HG03469 (cell line): ENCODE data around the gene TMOD3.
A peak's percentile ranks its signal among the peaks of the same experiment; 100 is the strongest.
"Not testable (repeated sequence)": the region's sequence is repeated elsewhere in the genome, so short reads cannot be mapped to it uniquely, and the experiment has no call there.

Source experiments
- ATAC-seq: cut with Tn5 transposase; IDR thresholded peaks from one replicate; pipeline ENCODE4 v1.9.1; 2021; ENCODE audit warnings: mild to moderate bottlenecking, moderate library complexity, moderate number of reproducible peaks; ENCODE audit not compliant: unreplicated experiment

TMOD3 gene

DNA sequence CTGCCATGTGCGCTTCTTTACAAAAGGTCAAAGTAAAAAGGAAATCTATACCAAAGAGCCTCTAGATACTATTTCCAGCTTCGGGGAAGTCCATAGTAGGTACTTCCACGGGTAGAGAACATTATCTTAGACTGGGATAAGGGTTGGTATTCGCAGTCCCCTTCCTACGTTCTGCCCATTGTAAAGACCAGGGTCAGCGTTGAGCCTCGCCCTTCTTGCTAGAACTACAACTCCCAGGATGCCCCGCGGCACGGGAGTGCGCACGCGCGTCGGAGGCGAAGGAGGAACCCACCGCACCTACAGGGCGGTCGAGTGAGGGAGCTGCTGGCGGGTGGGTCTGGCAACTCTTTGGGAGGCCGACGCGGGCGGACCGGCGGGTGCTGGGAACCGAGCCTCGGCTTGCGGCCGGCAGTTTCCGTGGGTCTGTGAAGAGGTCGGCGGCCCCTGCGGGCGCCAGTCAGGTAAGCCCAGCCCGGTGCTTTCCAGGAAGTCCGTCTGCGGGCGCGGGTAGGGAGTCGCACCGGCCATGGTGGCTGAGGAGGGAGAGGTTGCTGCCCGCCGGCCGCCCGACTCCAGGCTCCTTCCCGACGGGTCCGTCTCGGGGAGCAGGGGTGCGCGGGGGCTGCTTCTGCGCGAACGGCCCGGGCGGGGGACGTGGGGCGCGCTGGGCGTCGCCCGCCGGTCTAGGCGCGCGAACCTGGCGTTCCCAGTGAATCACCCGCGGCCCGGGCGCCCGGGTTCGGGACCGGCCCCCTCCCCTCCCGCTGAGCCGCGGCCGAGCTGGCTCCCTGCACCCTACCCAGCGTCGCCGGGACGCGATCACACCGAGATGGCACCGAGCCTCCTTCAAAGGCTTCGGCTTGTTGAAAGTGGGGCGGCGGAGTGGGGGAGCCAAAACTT lies at the start of gene TMOD3:
Gene TMOD3 (plus strand): TSS at position 278 of the 900 bp plus-strand sequence. CDS start 33,232 bp downstream, outside the sequence.
- peak; percentile 64 for ATAC-seq

- no peak for ATAC-seq
Measured at GRCh38 chr15:51780636-51781035, 48.8 kb upstream of the TMOD3 start.

DNA sequence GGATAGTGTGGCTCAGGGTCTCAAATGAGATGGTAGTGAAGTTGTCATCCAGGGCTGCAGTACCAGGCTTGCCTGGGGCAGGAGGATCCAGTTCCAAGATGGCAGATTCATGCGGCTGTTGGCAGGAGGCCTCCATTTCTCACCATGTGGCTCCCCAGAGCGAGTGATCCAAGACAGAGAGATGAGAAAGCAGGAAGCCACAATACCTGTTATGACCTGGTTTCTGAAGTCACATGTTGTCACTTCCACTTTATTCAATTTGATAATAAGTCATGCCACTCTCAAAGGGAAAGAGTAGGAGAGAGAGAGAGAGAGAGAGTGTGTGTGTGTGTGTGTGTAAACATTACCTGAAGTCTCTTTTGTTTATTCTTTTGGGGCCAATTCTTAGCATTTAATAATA lies 47.9 kb upstream of the TMOD3 start:
- ATAC-seq, result no peak

DNA sequence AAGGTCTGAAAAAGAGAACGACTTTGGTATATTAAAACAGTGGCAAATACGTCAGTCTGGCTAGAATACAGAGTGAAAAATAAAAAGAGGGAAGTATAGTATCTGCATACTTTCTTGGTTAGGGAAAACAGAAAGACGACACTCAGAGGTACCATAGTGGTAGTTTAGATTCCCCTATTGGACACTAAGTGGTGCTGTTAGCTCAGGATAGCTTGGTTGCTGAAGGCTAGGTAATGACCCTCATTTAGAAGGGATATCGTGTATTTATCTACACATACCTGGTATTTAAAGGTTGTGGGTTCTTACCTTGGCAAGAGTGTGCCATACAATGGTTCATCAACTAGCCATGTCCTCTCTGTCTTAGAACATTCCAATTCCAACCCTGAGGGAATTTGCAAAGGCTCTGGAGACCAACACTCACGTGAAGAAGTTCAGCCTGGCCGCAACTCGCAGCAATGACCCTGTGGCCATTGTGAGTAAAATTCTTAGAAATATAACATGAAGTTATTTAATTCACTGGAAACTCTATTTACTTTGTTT lies 47.0 kb upstream of the TMOD3 start:
- no peak for ATAC-seq

GRCh38 chr15:51783967-51784366 lies 45.5 kb upstream of the TMOD3 start:
- ATAC-seq, result no peak

DNA sequence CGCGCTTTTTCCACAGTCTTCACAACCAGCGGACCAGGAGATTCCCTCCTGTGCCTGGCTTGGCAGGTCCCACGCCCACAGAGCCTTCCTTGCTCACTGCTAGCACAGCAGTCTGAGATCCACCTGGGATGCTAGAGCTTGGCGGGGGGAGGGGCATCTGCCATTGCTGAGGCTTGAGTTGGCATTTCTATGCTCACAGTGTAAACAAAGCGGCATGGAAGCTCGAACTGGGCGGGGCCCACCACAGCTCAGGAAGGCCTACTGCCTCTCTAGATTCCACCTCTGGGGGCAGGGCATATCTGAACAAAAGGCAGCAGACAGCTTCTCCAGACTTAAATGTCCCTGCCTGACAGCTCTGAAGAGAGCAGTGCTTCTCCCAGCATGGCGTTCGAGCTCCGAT lies 42.3 kb upstream of the TMOD3 start:
- ATAC-seq, result not testable (repeated sequence)

- ATAC-seq, result not testable (repeated sequence)
Measured at GRCh38 chr15:51792474-51792873, 37.0 kb upstream of the TMOD3 start.

DNA sequence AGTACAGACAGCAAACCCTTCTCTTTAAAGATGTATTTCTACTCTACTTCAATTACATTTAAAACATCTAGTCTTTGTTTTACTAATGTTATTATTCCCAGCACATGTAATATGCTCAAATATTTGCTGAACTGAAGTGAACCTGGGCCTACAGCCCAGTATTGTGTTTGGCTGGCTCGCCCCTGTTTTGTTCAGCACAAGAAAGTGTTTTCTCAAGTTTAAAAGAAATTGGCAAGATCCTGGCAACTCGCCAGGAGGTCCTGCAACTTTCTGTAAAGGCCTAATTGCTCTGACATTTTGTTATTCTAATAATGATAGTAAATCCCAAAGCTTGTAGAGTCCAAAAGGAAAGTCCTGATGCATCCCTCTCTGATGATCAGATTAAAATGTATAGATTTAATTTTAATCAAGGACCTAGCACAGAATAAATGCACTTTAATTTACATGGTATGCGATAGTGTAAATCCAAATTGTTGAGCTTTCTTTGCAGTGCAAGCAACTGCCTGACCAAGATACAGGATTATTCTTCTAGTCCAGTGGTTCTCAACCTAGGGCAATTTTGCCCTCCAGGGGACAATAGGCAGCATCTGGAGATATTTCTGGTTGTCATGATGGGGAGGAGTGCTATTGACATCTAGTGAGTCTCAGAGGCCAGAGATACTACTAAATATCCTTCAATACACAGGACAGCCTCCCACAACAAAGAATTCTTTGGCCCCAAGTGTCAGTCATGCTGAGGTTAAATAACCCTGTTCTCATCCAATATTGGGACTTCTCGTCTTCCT lies 35.7 kb upstream of the TMOD3 start:
- ATAC-seq, result no peak

- ATAC-seq, result no peak
Measured at GRCh38 chr15:51796847-51797401, 32.5 kb upstream of the TMOD3 start.

DNA sequence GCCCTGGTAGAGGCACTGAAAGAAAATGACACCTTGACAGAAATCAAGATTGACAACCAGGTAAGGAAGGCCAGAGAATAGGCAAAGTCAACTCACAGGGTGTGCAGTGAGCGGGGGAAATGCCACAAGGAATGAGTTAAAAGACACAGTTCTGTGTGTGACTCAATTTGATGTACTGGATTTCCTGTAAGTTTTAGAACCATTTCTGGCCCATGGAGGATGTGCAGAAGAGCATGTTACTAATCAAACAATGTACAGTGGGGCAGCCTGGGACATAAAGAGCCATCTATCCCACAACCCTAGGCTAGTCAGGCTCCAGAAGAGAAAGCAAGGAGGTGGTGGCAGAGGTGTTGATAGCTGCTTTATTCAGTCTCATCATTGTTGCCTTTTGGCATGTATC lies 31.2 kb upstream of the TMOD3 start:
- ATAC-seq, result no peak

- ATAC-seq, result no peak
Measured at GRCh38 chr15:51799282-51800252, 29.9 kb upstream of the TMOD3 start.

DNA sequence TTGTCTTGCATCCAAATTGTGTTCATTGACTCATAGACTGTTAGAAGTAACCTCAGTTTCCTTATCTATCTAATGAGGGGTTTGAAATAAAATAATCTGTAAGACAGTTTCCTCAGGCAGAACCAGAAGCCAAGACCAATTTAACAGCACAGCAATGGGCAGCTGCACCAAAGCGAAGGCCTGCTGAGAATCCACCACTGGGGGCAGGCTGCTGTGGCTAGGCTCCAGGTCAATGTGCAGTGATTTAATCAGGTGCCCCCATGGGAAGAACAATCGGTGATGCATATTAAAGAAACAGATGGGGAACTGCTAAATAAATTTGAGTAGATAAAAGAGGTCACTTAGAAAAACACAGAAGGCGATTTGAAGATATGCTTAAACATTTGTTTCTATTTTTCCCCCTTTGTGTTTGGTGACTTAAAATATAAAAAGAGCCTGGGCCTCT lies 28.0 kb upstream of the TMOD3 start:
- ATAC-seq, result no peak

- no peak for ATAC-seq
Measured at GRCh38 chr15:51802593-51802992, 26.9 kb upstream of the TMOD3 start.

DNA sequence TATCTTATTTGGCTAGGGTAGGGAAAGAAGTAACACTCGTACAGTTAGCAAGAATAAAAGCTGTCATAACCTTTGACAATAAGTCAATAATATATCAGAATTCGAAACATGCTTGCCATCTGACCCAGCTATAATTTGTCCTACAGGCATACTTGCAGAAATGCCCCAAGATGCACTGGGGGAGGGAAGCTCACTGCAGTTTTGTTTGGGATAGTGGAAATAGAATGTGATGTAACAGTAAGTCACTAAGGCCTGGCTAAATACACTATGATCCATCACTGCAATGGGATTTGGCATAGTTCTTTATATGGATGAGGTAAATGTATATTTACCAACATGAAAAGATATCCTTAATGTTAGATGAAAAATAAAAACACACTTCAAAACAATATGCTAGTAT lies 25.5 kb upstream of the TMOD3 start:
- ATAC-seq, result no peak

- ATAC-seq, result no peak
Measured at GRCh38 chr15:51806123-51806522, 23.3 kb upstream of the TMOD3 start.

GRCh38 chr15:51809457-51809856 lies 20.0 kb upstream of the TMOD3 start:
- no peak for ATAC-seq

DNA sequence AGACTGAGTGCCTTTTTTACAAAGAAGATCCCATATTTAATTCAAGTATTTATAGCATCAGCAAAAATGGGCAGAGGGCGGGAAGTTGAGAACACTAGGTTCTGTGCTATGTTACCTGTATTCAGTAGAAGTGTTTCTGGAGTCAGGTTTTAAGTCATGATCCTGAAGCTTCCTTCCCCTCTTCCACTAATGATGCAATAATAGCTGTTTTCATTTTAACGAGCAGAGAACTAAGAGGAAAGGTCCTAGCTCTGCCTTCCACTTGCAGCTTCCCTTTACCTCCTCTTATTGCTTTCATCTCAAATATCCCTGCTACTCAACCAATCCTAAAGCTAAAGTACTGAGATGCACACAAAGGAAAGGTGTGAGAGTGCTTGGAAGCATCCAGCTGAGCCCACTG lies 16.9 kb upstream of the TMOD3 start:
- ATAC-seq, result no peak

GRCh38 chr15:51814606-51815005 lies 14.8 kb upstream of the TMOD3 start:
- no peak for ATAC-seq

DNA sequence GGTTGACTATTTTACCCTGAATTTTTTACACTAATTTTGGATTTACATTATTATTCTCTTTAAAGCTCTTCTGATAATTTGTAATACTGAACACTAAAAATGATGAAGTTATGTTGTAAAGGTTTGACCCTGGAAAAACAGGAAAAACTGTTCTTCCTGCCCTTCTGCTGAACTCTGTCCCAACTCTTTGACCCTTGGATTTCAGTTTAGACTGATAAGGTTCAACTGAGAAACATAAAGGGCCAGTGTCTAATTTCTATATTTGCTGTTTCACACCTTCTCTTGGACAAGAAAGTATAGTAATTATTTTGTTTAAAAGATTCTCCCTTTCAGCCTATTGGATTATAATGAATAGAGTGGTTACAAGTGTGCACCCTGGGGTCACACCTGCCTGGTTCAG lies 12.8 kb upstream of the TMOD3 start:
- ATAC-seq, result no peak

GRCh38 chr15:51818150-51818549 lies 11.3 kb upstream of the TMOD3 start:
- no peak for ATAC-seq
